ENCODE data around the gene PRDM11. TPM values are rescaled to one million over a fixed set of nuclear protein-coding genes. Genes with fewer than 3 reads are reported as not detected.
A peak's percentile ranks its signal among the peaks of the same experiment; 100 is the strongest.

Gene PRDM11
- total and polyA plus RNA-seq, 2 of the 4 experiments (the other 2 are of a cell fraction) = 2.2 to 2.7 TPM

GRCh38 chr11:45104006-45104789 is 42.2 kb upstream of the PRDM11 start:
- H3K4me3 ChIP-seq (ENCODE audit: insufficient read depth, low read depth, low read length) = no peak overlapping the region
- H4K8ac ChIP-seq (ENCODE audit: low read depth in 2 of 2, low read length in 2 of 2) = no peak overlapping the region
- no peak overlapping the region for H3K14ac ChIP-seq (replicated peaks; ENCODE audit: low read depth, low read length)
- H2BK120ac ChIP-seq (ENCODE audit: low read depth, low read length) = no peak overlapping the region
- WGBS, 2 experiments (ENCODE audit: extremely low coverage in 2 of 2, insufficient read length in 1 of 2) = 80% methylated on average over 2 of the region's 6 CpGs; no CpG with 5 or more reads in 1 of the 2 experiments
- no peak overlapping the region for H3K4ac ChIP-seq (ENCODE audit: low read depth, low read length)
- H3K56ac ChIP-seq (ENCODE audit: extremely low read depth, insufficient read depth, low read length) = no peak overlapping the region
- H3K4me1 ChIP-seq (ENCODE audit: control insufficient read depth, insufficient read depth, low read length) = peaks cover 5% of the 10 kb centered on the region; the same call in 1 of the 2 replicates
- H3K9ac ChIP-seq (ENCODE audit: low read depth, low read length) = no peak overlapping the region
- H3K79me1 ChIP-seq (ENCODE audit: low read depth in 1 of 2, low read length in 2 of 2) = no peaks in the 10 kb centered on the region
- H3K27ac ChIP-seq (ENCODE audit: insufficient read depth, low read length) = no peak overlapping the region
- no peak overlapping the region for H2AK9ac ChIP-seq (replicated peaks; ENCODE audit: low read depth, low read length, poor library complexity)
- H4K20me1 ChIP-seq (ENCODE audit: insufficient read depth, low read length) = peaks cover 4% of the 10 kb centered on the region; the same call in 1 of the 2 replicates
- ChIA-PET POLR2A (ENCODE audit: unreplicated experiment) (no interaction called here), CTCF (interaction anchor here (0.6 to 5.4 kb wide), 7 partner anchors 17 to 188 kb away, joined by 4 to 70 read pairs (median 6); no protein-coding TSS in a partner anchor)
- BruUV-seq (replicated peaks) = no TSS peak
- dilution Hi-C loops (cut with HindIII; ENCODE audit: low sequenced_read_pairs, unreplicated experiment) (no loop called here), in situ Hi-C loops (cut with MboI; ENCODE audit: low sequenced_read_pairs) (no loop called here), intact Hi-C loops (cut with micrococcal nuclease) (loop anchor here (5.0 to 10.0 kb wide), 2 partner anchors 482 to 549 kb away; no protein-coding TSS in a partner anchor)
- no peak for ATAC-seq (ENCODE audit: low read depth)
- H3K9me1 ChIP-seq (ENCODE audit: insufficient read depth, low read length) = no peaks in the 10 kb centered on the region
- no peak overlapping the region for H3K23ac ChIP-seq (ENCODE audit: low read depth, low read length)
- no peaks in the 10 kb centered on the region for H3K36me3 ChIP-seq (ENCODE audit: control insufficient read depth, insufficient read depth, low read length)
- peaks cover 21% of the 10 kb centered on the region for H3K27me3 ChIP-seq (ENCODE audit: control insufficient read depth, insufficient read depth, low read length)
- H4K91ac ChIP-seq (ENCODE audit: insufficient read depth, low read depth, low read length) = no peak overlapping the region
- no peak overlapping the region for H2BK5ac ChIP-seq (ENCODE audit: low read depth, low read length, poor library complexity, severe bottlenecking)
- no peak overlapping the region for H2BK20ac ChIP-seq (ENCODE audit: low read depth, low read length)
- H3K18ac ChIP-seq (ENCODE audit: low read depth, low read length) = no peak overlapping the region
- H3K4me2 ChIP-seq (ENCODE audit: low read depth, low read length) = no peak overlapping the region
- no peak overlapping the region for H4K5ac ChIP-seq (ENCODE audit: low read depth, low read length)
- H3K9me3 ChIP-seq (ENCODE audit: control insufficient read depth, insufficient read depth, low read length) = no peaks in the 10 kb centered on the region
- H2AFZ ChIP-seq (replicated peaks; ENCODE audit: low read length, poor library complexity) = no peak overlapping the region
- no peak overlapping the region for H2BK15ac ChIP-seq (ENCODE audit: low read depth, low read length)
- 0 out of 2 replicates have a peak overlapping the region, but pooled peaks have one; percentile 4 for H2AK5ac ChIP-seq (ENCODE audit: low read depth, low read length)
- DNase-seq = no peak
- TF ChIP-seq NFE2L2 (IDR thresholded peaks at IDR 0.05; ENCODE audit: low read depth, low read length) = no peak
- no peak for TF ChIP-seq SMC3 (IDR thresholded peaks at IDR 0.05; ENCODE audit: low read depth, low read length)
- no peak for TF ChIP-seq RAD21 (IDR thresholded peaks at IDR 0.05; ENCODE audit: low read length)
- no peak for TF ChIP-seq MXI1 (IDR thresholded peaks at IDR 0.05; ENCODE audit: borderline replicate concordance, low read depth, low read length)
- no peak for TF ChIP-seq POLR2A (IDR thresholded peaks at IDR 0.05; ENCODE audit: low read depth, low read length)
- TF ChIP-seq RCOR1 (IDR thresholded peaks at IDR 0.05; ENCODE audit: insufficient replicate concordance, low read length) = no peak
- TF ChIP-seq ELK1 (IDR thresholded peaks at IDR 0.05; ENCODE audit: borderline replicate concordance, low read depth, low read length) = no peak
- TF ChIP-seq CEBPB (IDR thresholded peaks at IDR 0.05; ENCODE audit: low read depth, low read length) = no peak
- no peak for TF ChIP-seq FOS (IDR thresholded peaks at IDR 0.05; ENCODE audit: low read depth, low read length)
- no peak for TF ChIP-seq MAZ (IDR thresholded peaks at IDR 0.05; ENCODE audit: borderline replicate concordance, low read depth, low read length)
- TF ChIP-seq CHD1 (IDR thresholded peaks at IDR 0.05; ENCODE audit: low read depth, low read length) = no peak
- TF ChIP-seq MAFK (IDR thresholded peaks at IDR 0.05; ENCODE audit: low read depth, low read length) = no peak
- no peak for TF ChIP-seq USF2 (IDR thresholded peaks at IDR 0.05; ENCODE audit: low read depth, low read length)
- TF ChIP-seq BHLHE40 (IDR thresholded peaks at IDR 0.05; ENCODE audit: low read depth, low read length) = no peak
- TF ChIP-seq RFX5 (IDR thresholded peaks at IDR 0.05; ENCODE audit: low read depth, low read length) = no peak
